GM23338 (cell line): ENCODE results near the gene RNF213. TPM values are rescaled to one million over a fixed set of nuclear protein-coding genes. Genes with fewer than 3 reads are reported as not detected.

ENCODE experiments used
- ATAC-seq: fragments of 200-7000 bp; cut with Tn5 transposase; 3 replicates; pipeline ENCODE4 v1.9.1; 2020
- DNase-seq: peaks from one replicate; pipeline ENCODE4 v3.0.0-alpha.2; 2015; ENCODE audit warnings: low spot score
- H2AFZ ChIP-seq: fragments of 200-600 bp; sonication (generic); 2 replicates; pipeline ENCODE4 v1.8.0; 2016; ENCODE audit warnings: antibody characterized with exemption, mild to moderate bottlenecking, moderate library complexity
- H3F3A ChIP-seq: fragments of 200-600 bp; sonication (generic); replicated peaks from 2 replicates; pipeline ENCODE4 v1.8.0; 2017; ENCODE audit warnings: antibody characterized with exemption, mixed run types, low read depth
- H3K27ac ChIP-seq: fragments of 200-600 bp; sonication (generic); 2 replicates; pipeline ENCODE4 v1.6.1; 2016; ENCODE audit warnings: low read depth
- H3K27me3 ChIP-seq: fragments of 200-600 bp; sonication (generic); 2 replicates; pipeline ENCODE4 v1.8.0; 2016; ENCODE audit warnings: mild to moderate bottlenecking, mixed run types, moderate library complexity; ENCODE audit not compliant: insufficient read depth
- H3K36me3 ChIP-seq: fragments of 200-600 bp; sonication (generic); 2 replicates; pipeline ENCODE4 v1.8.0; 2016; ENCODE audit warnings: mild to moderate bottlenecking; ENCODE audit not compliant: insufficient read depth
- H3K4me1 ChIP-seq: fragments of 200-600 bp; sonication (generic); 2 replicates; pipeline ENCODE4 v1.8.0; 2016; ENCODE audit warnings: mild to moderate bottlenecking, moderate library complexity; ENCODE audit not compliant: insufficient read depth
- H3K4me2 ChIP-seq: fragments of 200-600 bp; sonication (generic); 2 replicates; pipeline ENCODE4 v1.7.1; 2017; ENCODE audit warnings: mixed run types
- H3K4me3 ChIP-seq: fragments of 200-600 bp; sonication (generic); 2 replicates; pipeline ENCODE4 v1.6.1; 2016; ENCODE audit warnings: mixed run types
- H3K79me2 ChIP-seq: fragments of 200-600 bp; sonication (generic); replicated peaks from 2 replicates; pipeline ENCODE4 v1.8.0; 2017; ENCODE audit warnings: mild to moderate bottlenecking; ENCODE audit not compliant: insufficient read depth
- H3K9me2 ChIP-seq: fragments of 200-600 bp; sonication (generic); 2 replicates; pipeline ENCODE4 v1.8.0; 2017; ENCODE audit not compliant: insufficient read depth
- H4K20me1 ChIP-seq: fragments of 200-600 bp; sonication (generic); replicated peaks from 2 replicates; pipeline ENCODE4 v1.8.0; 2017; ENCODE audit warnings: mild to moderate bottlenecking; ENCODE audit not compliant: insufficient read depth
- H3K27ac Mint-ChIP-seq: 2 replicates; pipeline ENCODE4 v1.8.0; 2020; ENCODE audit warnings: inconsistent platforms, mild to moderate bottlenecking, moderate library complexity, mixed read lengths
- H3K27me3 Mint-ChIP-seq: 3 replicates; pipeline ENCODE4 v1.8.0; 2022; ENCODE audit warnings: low read depth, mild to moderate bottlenecking, moderate library complexity, mixed read lengths, inconsistent platforms; ENCODE audit not compliant: insufficient read depth, poor library complexity
- H3K36me3 Mint-ChIP-seq: 3 replicates; pipeline ENCODE4 v1.8.0; 2021; ENCODE audit warnings: low read depth, mild to moderate bottlenecking, inconsistent platforms, moderate library complexity, mixed read lengths
- H3K4me1 Mint-ChIP-seq: 3 replicates; pipeline ENCODE4 v1.8.0; 2020; ENCODE audit warnings: mild to moderate bottlenecking, inconsistent platforms, mixed read lengths
- H3K4me3 Mint-ChIP-seq: 3 replicates; pipeline ENCODE4 v1.8.0; 2021; ENCODE audit warnings: moderate library complexity, mild to moderate bottlenecking, inconsistent platforms, mixed read lengths
- H3K9me3 Mint-ChIP-seq: 3 replicates; pipeline ENCODE4 v1.8.0; 2020; ENCODE audit warnings: moderate library complexity, mild to moderate bottlenecking, inconsistent platforms, mixed read lengths
- EZH2phosphoT487 ChIP-seq: fragments of 200-600 bp; sonication (generic); IDR thresholded peaks from one replicate; pipeline ENCODE4 v1.8.1; 2018; ENCODE audit warnings: antibody characterized with exemption; ENCODE audit not compliant: unreplicated experiment
- polyA plus RNA-seq: library from polyadenylated mRNA; unstranded; fragments of >200 nt; fragmentation: Nextera tagmentation; extraction: Ambion mirVana; gene quantifications from 2 replicates; pipeline ENCODE4 v1.2.1, GENCODE V29; 2016
- total RNA-seq: library from RNA; depleted of rRNA; stranded (reverse); fragments of >200 nt; shearing (Covaris generic); gene quantifications from 2 replicates; pipeline ENCODE4 v1.2.3, GENCODE V29; 2014
- TF ChIP-seq, protein P1 (sequence below): fragments of 250-450 bp; sonication (Bioruptor Pico); IDR thresholded peaks from 2 replicates; pipeline ENCODE4 v1.5.0; 2020; ENCODE audit warnings: mild to moderate bottlenecking, moderate library complexity
- TF ChIP-seq, protein P2 (sequence below), 2 experiments: fragments of 200-600 bp in 1 of 2; sonication (generic) in 1 of 2; conservative IDR thresholded peaks; 2 replicates each; pipeline versions ENCODE4 v1.5.1 to v1.6.1; 2016 to 2017; ENCODE audit warnings: antibody characterized with exemption in 2 of 2, low read depth in 2 of 2, mild to moderate bottlenecking in 2 of 2, moderate library complexity in 1 of 2
- TF ChIP-seq, protein P3 (sequence below): IDR thresholded peaks from 2 replicates; pipeline ENCODE4 v1.6.1; 2016; ENCODE audit warnings: antibody characterized with exemption

RNF213 gene
- total and polyA plus RNA-seq, 2 experiments from 2014 or later = 21.2 to 67.2 TPM

DNA sequence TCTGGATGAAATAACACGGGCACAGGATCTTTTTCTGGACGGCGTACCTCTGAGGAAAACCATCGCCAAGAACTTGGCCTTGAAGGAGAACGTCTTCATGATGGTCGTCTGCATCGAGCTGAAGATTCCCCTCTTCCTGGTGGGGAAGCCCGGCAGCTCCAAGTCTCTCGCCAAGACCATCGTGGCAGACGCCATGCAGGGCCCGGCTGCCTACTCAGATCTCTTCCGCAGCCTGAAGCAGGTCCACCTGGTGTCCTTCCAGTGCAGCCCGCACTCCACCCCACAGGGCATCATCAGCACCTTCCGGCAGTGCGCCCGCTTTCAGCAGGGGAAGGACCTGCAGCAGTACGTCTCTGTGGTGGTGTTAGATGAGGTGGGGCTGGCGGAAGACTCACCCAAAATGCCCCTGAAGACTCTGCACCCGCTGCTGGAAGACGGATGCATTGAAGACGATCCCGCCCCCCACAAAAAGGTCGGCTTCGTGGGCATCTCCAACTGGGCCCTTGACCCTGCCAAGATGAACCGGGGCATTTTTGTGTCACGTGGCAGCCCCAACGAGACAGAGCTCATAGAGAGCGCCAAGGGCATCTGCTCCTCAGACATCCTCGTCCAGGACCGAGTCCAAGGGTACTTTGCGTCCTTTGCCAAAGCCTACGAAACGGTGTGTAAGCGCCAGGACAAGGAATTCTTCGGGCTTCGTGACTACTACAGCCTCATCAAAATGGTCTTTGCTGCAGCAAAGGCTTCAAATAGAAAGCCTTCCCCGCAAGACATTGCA, 86.0 kb downstream of the RNF213 start (continued):
- TF ChIP-seq, protein P1, sequence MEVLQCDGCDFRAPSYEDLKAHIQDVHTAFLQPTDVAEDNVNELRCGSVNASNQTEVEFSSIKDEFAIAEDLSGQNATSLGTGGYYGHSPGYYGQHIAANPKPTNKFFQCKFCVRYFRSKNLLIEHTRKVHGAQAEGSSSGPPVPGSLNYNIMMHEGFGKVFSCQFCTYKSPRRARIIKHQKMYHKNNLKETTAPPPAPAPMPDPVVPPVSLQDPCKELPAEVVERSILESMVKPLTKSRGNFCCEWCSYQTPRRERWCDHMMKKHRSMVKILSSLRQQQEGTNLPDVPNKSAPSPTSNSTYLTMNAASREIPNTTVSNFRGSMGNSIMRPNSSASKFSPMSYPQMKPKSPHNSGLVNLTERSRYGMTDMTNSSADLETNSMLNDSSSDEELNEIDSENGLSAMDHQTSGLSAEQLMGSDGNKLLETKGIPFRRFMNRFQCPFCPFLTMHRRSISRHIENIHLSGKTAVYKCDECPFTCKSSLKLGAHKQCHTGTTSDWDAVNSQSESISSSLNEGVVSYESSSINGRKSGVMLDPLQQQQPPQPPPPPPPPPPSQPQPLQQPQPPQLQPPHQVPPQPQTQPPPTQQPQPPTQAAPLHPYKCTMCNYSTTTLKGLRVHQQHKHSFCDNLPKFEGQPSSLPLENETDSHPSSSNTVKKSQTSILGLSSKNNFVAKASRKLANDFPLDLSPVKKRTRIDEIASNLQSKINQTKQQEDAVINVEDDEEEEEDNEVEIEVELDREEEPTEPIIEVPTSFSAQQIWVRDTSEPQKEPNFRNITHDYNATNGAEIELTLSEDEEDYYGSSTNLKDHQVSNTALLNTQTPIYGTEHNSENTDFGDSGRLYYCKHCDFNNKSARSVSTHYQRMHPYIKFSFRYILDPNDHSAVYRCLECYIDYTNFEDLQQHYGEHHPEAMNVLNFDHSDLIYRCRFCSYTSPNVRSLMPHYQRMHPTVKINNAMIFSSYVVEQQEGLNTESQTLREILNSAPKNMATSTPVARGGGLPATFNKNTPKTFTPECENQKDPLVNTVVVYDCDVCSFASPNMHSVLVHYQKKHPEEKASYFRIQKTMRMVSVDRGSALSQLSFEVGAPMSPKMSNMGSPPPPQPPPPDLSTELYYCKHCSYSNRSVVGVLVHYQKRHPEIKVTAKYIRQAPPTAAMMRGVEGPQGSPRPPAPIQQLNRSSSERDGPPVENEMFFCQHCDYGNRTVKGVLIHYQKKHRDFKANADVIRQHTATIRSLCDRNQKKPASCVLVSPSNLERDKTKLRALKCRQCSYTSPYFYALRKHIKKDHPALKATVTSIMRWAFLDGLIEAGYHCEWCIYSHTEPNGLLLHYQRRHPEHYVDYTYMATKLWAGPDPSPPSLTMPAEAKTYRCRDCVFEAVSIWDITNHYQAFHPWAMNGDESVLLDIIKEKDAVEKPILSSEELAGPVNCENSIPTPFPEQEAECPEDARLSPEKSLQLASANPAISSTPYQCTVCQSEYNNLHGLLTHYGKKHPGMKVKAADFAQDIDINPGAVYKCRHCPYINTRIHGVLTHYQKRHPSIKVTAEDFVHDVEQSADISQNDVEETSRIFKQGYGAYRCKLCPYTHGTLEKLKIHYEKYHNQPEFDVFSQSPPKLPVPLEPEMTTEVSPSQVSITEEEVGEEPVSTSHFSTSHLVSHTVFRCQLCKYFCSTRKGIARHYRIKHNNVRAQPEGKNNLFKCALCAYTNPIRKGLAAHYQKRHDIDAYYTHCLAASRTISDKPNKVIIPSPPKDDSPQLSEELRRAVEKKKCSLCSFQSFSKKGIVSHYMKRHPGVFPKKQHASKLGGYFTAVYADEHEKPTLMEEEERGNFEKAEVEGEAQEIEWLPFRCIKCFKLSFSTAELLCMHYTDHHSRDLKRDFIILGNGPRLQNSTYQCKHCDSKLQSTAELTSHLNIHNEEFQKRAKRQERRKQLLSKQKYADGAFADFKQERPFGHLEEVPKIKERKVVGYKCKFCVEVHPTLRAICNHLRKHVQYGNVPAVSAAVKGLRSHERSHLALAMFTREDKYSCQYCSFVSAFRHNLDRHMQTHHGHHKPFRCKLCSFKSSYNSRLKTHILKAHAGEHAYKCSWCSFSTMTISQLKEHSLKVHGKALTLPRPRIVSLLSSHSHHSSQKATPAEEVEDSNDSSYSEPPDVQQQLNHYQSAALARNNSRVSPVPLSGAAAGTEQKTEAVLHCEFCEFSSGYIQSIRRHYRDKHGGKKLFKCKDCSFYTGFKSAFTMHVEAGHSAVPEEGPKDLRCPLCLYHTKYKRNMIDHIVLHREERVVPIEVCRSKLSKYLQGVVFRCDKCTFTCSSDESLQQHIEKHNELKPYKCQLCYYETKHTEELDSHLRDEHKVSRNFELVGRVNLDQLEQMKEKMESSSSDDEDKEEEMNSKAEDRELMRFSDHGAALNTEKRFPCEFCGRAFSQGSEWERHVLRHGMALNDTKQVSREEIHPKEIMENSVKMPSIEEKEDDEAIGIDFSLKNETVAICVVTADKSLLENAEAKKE = no peak
- TF ChIP-seq, protein P2, sequence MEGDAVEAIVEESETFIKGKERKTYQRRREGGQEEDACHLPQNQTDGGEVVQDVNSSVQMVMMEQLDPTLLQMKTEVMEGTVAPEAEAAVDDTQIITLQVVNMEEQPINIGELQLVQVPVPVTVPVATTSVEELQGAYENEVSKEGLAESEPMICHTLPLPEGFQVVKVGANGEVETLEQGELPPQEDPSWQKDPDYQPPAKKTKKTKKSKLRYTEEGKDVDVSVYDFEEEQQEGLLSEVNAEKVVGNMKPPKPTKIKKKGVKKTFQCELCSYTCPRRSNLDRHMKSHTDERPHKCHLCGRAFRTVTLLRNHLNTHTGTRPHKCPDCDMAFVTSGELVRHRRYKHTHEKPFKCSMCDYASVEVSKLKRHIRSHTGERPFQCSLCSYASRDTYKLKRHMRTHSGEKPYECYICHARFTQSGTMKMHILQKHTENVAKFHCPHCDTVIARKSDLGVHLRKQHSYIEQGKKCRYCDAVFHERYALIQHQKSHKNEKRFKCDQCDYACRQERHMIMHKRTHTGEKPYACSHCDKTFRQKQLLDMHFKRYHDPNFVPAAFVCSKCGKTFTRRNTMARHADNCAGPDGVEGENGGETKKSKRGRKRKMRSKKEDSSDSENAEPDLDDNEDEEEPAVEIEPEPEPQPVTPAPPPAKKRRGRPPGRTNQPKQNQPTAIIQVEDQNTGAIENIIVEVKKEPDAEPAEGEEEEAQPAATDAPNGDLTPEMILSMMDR (conservative IDR thresholded peaks at IDR 0.05; ENCODE audit: low read depth in 2 of 2) = no peak
- TF ChIP-seq EZH2phosphoT487 = no peak

DNA sequence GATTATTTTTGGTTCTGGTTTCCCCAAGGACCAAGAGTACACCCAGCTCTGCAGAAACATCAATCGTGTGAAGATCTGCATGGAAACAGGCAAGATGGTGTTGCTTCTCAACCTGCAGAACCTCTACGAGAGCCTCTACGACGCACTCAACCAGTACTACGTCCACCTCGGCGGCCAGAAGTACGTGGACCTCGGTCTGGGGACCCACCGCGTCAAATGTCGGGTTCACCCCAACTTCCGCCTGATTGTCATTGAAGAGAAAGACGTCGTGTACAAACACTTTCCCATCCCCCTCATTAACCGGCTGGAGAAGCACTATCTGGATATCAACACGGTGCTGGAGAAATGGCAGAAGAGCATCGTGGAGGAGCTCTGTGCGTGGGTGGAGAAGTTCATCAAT, 86.9 kb downstream of the RNF213 start:
- no peak overlapping the region for H3K27ac Mint-ChIP-seq

More for the DNA sequence above, 86.9 kb downstream of the RNF213 start:
- no peaks in the 10 kb centered on the region; the same call in 1 of the 2 replicates for H4K20me1 ChIP-seq
- no peak overlapping the region for H3K27ac ChIP-seq
- no peaks in the 10 kb centered on the region for H3K27me3 ChIP-seq
- no peaks in the 10 kb centered on the region for H3K9me2 ChIP-seq
- DNase-seq (no peak), ATAC-seq (no peak)
- peaks cover 21% of the 10 kb centered on the region for H3K36me3 ChIP-seq
- TF ChIP-seq, protein P3, sequence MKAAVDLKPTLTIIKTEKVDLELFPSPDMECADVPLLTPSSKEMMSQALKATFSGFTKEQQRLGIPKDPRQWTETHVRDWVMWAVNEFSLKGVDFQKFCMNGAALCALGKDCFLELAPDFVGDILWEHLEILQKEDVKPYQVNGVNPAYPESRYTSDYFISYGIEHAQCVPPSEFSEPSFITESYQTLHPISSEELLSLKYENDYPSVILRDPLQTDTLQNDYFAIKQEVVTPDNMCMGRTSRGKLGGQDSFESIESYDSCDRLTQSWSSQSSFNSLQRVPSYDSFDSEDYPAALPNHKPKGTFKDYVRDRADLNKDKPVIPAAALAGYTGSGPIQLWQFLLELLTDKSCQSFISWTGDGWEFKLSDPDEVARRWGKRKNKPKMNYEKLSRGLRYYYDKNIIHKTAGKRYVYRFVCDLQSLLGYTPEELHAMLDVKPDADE = no peak
- H3K36me3 Mint-ChIP-seq = peaks cover 87% of the 10 kb centered on the region
- H2AFZ ChIP-seq = no peak overlapping the region
- H3K79me2 ChIP-seq = no peaks in the 10 kb centered on the region
- H3K4me3 Mint-ChIP-seq = no peak overlapping the region
- no peaks in the 10 kb centered on the region for H3K4me1 Mint-ChIP-seq
- no peaks in the 10 kb centered on the region for H3F3A ChIP-seq
- H3K4me1 ChIP-seq = no peaks in the 10 kb centered on the region
- no peaks in the 10 kb centered on the region for H3K9me3 Mint-ChIP-seq
- no peak overlapping the region for H3K4me2 ChIP-seq
- no peak overlapping the region for H3K4me3 ChIP-seq
- H3K27me3 Mint-ChIP-seq = no peaks in the 10 kb centered on the region
